ENCODE measurements around the gene AIF1L.

DNA sequence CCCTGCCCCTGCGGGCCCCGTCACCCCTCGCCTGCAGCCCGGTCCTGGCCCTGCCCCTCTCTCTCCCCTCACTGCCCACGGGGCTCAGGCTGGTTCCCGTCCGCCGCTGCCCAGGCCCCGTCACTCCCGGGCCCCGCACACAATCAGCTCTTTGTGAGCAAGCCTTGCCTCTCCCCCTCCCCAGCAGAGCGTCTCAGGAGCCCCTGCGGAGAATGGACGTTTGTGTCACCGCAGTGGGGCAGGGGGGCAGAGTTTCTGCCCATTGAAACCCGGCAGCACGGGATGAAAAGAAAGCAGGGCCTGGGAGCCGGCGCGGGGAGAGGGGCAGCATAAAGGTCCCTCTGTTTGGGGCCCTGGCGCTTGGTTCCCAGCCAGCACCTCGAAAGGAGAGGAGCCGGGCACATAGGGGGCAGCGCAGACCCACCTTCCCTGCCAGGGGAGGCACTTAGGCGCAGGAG, 15.6 kb downstream of the AIF1L start:
- TF ChIP-seq POLR2A (IDR thresholded peaks at IDR 0.05; ENCODE audit: low read length) (no peak), GATA1 (IDR thresholded peaks at IDR 0.05; ENCODE audit: low read depth, low read length) (no peak)
